ENCODE measurements around the gene TXLNB.
"Not testable (repeated sequence)": the region's sequence is repeated elsewhere in the genome, so short reads cannot be mapped to it uniquely, and the experiment has no call there.

Gene TXLNB

DNA sequence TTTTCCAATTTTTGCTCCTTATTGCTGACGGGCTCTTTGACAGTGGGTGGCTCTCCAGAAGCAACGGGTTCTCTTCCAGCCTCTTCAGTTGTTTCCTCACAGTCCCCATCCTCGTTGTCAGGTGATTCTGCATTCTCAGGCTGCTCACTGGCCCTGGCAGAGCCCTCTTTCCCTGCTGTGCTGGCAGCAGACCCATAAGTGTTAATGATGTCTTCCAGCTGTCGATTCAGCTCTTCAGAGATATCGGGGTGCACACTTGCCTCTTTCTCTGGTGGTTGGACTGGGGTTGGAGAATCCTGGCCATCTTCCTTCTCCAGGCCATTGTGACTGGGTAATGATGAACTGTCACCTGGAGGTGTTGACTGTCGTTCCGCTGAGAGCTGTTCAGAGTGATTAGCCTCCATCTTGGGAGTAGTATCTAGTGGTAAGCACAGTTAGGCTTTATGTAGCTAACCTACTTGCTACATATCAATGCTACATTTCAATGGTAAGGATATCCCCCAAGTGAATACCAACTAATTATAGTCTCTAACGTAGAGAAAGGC lies 3.2 kb downstream of the TXLNB start:
- Histone ChIP-seq H3K27me3 (ENCODE audit: control insufficient read depth in 1 of 2, insufficient read depth in 2 of 2, low read length in 2 of 2) (no peaks in the 10 kb centered on the region), H3K4me3 (ENCODE audit: low read length in 2 of 2) (no peak overlapping the region), H3K4me1 (ENCODE audit: control insufficient read depth, insufficient read depth, low read length) (peaks cover 9% of the 10 kb centered on the region), H3K36me3 (ENCODE audit: control insufficient read depth in 2 of 2, insufficient read depth in 2 of 2, low read length in 2 of 2) (peaks cover 0 to 2% of the 10 kb centered on the region in 2 donors), H3K9ac (ENCODE audit: low read length in 2 of 2) (no peak overlapping the region), H3K27ac (ENCODE audit: low read length) (no peak overlapping the region), H3K9me3 (ENCODE audit: control insufficient read depth in 2 of 2, low read length in 2 of 2) (no peaks in the 10 kb centered on the region)

DNA sequence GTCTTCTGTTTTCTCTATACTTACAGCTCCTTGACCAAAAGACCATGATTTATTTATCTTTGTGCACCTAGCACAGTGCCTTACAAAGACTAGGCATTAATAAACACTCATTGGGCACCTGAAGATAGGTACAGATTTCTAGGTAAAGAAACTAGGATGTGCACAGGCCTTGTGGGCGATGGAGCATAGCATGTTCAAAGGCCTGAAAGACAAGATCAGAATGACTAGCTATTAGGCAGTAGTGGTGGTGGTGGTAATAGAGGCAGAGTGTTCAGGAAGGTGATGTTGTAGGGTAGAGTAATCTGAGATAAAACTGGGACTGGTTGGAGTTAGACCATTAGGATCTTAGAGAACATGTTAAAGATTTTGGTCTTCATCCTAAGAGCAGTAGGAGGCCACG lies 3.9 kb downstream of the TXLNB start:
- no peak overlapping the region for H3K4me3 ChIP-seq (ENCODE audit: low read length in 2 of 2)
- H3K4me1 ChIP-seq (ENCODE audit: control insufficient read depth, insufficient read depth, low read length), result peaks cover 9% of the 10 kb centered on the region
- H3K27ac ChIP-seq (ENCODE audit: low read length), result no peak overlapping the region
- H3K36me3 ChIP-seq (ENCODE audit: control insufficient read depth in 2 of 2, insufficient read depth in 2 of 2, low read length in 2 of 2), result peaks cover 0 to 2% of the 10 kb centered on the region in 2 donors
- H3K9ac ChIP-seq (ENCODE audit: low read length in 2 of 2), result no peak overlapping the region
- no peaks in the 10 kb centered on the region for H3K9me3 ChIP-seq (ENCODE audit: control insufficient read depth in 2 of 2, low read length in 2 of 2)
- H3K27me3 ChIP-seq (ENCODE audit: control insufficient read depth in 1 of 2, insufficient read depth in 2 of 2, low read length in 2 of 2), result no peaks in the 10 kb centered on the region

DNA sequence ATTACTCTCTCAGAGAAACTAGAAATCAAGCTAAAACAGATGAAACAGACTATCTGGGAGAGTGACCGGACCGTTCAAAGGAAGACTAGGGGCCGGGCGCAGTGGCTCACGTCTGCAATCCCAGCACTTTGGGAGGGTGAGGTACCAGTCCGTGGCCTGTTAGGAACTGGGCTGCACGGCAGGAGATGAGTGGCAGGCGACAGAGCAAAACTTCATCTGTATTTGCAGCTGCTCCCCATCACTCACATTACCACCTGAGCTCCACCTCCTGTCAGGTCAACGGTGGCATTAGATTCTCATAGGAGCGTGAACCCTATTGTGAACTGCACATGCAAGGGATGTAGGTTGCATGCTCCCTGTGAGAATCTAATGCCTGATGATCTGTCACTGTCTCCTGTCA lies 5.4 kb downstream of the TXLNB start:
- H3K4me3 ChIP-seq (ENCODE audit: low read length in 2 of 2); H3K9ac ChIP-seq (ENCODE audit: low read length in 2 of 2); H3K4me1 ChIP-seq (ENCODE audit: control insufficient read depth, insufficient read depth, low read length); H3K36me3 ChIP-seq (ENCODE audit: control insufficient read depth in 2 of 2, insufficient read depth in 2 of 2, low read length in 2 of 2); H3K9me3 ChIP-seq (ENCODE audit: control insufficient read depth in 2 of 2, low read length in 2 of 2); H3K27me3 ChIP-seq (ENCODE audit: control insufficient read depth in 1 of 2, insufficient read depth in 2 of 2, low read length in 2 of 2); H3K27ac ChIP-seq (ENCODE audit: low read length): not testable (repeated sequence)

DNA sequence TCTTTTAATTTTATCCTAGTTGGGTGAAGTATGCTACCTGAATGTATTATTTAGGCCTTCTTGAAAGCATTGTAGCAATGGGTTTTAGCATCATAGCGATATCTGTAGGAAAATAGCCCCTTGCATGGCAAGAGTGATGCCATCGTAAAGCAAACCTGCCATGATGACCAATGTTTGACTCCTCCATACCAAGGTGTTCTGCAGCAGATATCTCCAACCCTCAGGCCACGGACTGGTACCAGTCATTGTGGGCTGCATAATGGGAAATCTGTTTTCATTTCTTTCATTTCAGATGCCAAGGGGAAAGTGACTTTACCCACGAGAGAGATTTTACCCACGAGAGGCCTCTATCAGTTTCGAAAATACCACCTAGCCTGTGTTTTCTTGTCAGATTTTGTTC lies 6.2 kb downstream of the TXLNB start:
- no peak overlapping the region for H3K9ac ChIP-seq (ENCODE audit: low read length in 2 of 2)
- no peaks in the 10 kb centered on the region for H3K9me3 ChIP-seq (ENCODE audit: control insufficient read depth in 2 of 2, low read length in 2 of 2)
- peaks cover 0 to 2% of the 10 kb centered on the region in 2 donors for H3K36me3 ChIP-seq (ENCODE audit: control insufficient read depth in 2 of 2, insufficient read depth in 2 of 2, low read length in 2 of 2)
- no peak overlapping the region for H3K4me3 ChIP-seq (ENCODE audit: low read length in 2 of 2)
- no peak overlapping the region for H3K27ac ChIP-seq (ENCODE audit: low read length)
- H3K27me3 ChIP-seq (ENCODE audit: control insufficient read depth in 1 of 2, insufficient read depth in 2 of 2, low read length in 2 of 2), result no peaks in the 10 kb centered on the region
- H3K4me1 ChIP-seq (ENCODE audit: control insufficient read depth, insufficient read depth, low read length), result peaks cover 2% of the 10 kb centered on the region

DNA sequence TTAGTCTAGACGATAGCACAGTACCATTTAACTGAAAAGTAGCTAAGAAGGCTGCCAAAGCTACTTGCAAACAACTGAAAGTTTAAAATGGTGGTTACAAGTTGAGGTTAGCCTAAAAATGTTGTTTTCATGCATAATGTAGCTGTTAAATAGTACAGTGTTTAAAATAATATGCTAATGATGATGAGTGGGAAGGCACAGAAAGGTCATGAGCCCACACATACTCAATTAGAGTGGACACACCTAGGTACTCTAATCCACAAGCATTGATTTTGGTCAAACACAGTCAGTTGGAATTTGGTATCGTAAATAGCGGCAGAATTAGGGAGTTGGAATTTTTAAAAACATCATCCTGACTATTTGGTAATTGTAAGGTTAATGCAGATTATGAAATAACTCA lies 7.0 kb downstream of the TXLNB start:
- Histone ChIP-seq H3K9ac (ENCODE audit: low read length in 2 of 2) (no peak overlapping the region), H3K36me3 (ENCODE audit: control insufficient read depth in 2 of 2, insufficient read depth in 2 of 2, low read length in 2 of 2) (peaks cover 0 to 2% of the 10 kb centered on the region in 2 donors), H3K27me3 (ENCODE audit: control insufficient read depth in 1 of 2, insufficient read depth in 2 of 2, low read length in 2 of 2) (no peaks in the 10 kb centered on the region), H3K27ac (ENCODE audit: low read length) (no peak overlapping the region), H3K4me1 (ENCODE audit: control insufficient read depth, insufficient read depth, low read length) (no peaks in the 10 kb centered on the region), H3K9me3 (ENCODE audit: control insufficient read depth in 2 of 2, low read length in 2 of 2) (no peaks in the 10 kb centered on the region), H3K4me3 (ENCODE audit: low read length in 2 of 2) (no peak overlapping the region)

DNA sequence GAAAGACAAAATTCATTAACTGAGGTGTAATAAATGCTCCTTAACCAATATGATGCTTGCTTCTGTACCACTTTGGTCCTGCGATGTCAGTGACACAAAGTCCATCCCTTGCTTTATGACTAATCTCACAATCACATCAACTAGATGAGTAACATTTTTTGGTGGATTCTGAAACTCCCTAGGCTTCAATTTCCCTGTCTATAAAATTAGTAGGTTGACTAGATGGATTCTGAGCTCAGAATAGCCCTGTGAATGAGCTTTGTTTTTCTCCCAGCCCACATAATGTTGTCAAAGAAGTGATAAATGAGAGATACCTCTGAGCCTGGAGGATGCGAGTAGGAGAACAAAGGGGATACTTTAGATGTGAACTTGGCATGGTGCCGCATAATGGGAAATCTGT lies 9.1 kb downstream of the TXLNB start:
- H3K27me3 ChIP-seq (ENCODE audit: control insufficient read depth in 1 of 2, insufficient read depth in 2 of 2, low read length in 2 of 2), result no peaks in the 10 kb centered on the region
- no peak overlapping the region for H3K27ac ChIP-seq (ENCODE audit: low read length)
- peaks cover 0 to 2% of the 10 kb centered on the region in 2 donors for H3K36me3 ChIP-seq (ENCODE audit: control insufficient read depth in 2 of 2, insufficient read depth in 2 of 2, low read length in 2 of 2)
- no peak overlapping the region for H3K4me3 ChIP-seq (ENCODE audit: low read length in 2 of 2)
- H3K9ac ChIP-seq (ENCODE audit: low read length in 2 of 2), result no peak overlapping the region
- no peaks in the 10 kb centered on the region for H3K4me1 ChIP-seq (ENCODE audit: control insufficient read depth, insufficient read depth, low read length)
- H3K9me3 ChIP-seq (ENCODE audit: control insufficient read depth in 2 of 2, low read length in 2 of 2), result no peaks in the 10 kb centered on the region

DNA sequence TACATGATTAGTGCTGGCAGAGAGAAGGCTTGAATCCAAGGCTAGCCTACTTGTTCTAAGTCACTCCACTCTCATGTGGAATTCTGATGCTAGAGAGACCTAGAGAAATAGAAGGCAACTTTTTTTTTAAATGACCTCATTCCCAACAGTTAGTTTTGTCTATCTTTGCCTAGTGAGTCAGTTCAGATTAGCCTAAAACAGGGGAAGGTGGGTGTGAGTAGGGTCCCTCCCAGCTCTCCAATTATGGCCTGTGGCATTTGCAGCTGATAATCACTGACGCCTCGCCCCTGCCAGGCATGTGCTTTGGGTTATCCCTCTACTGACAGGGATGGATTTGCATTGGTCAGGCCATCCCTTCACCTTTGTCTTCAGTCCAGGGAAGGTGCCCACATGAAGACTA lies 13.6 kb downstream of the TXLNB start:
- no peaks in the 10 kb centered on the region for H3K27me3 ChIP-seq (ENCODE audit: control insufficient read depth in 1 of 2, insufficient read depth in 2 of 2, low read length in 2 of 2)
- H3K4me3 ChIP-seq (ENCODE audit: low read length in 2 of 2), result no peak overlapping the region
- no peaks in the 10 kb centered on the region for H3K36me3 ChIP-seq (ENCODE audit: control insufficient read depth in 2 of 2, insufficient read depth in 2 of 2, low read length in 2 of 2)
- no peaks in the 10 kb centered on the region for H3K4me1 ChIP-seq (ENCODE audit: control insufficient read depth, insufficient read depth, low read length)
- H3K9ac ChIP-seq (ENCODE audit: low read length in 2 of 2), result no peak overlapping the region
- H3K9me3 ChIP-seq (ENCODE audit: control insufficient read depth in 2 of 2, low read length in 2 of 2), result no peaks in the 10 kb centered on the region
- no peak overlapping the region for H3K27ac ChIP-seq (ENCODE audit: low read length)

DNA sequence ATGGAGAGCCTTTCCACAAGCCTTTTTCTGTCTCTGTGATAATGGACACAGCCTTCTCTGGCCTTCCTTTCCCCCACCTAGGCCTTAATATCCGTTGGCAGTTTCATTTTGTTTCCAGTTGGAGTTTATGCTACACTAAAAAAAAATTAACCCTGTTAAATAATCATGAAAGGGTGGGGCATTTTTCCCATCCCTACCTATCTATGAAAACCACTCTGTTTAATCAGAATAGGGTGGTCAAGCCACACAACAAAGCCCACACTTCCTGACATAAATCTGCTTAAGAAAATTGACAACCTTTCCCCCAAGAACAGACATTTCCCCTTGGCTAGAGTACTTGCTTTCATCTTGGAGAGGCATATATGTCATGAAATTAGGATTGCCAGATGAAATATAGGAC lies 14.2 kb downstream of the TXLNB start:
- H3K36me3 ChIP-seq (ENCODE audit: control insufficient read depth in 2 of 2, insufficient read depth in 2 of 2, low read length in 2 of 2), result no peaks in the 10 kb centered on the region
- H3K27me3 ChIP-seq (ENCODE audit: control insufficient read depth in 1 of 2, insufficient read depth in 2 of 2, low read length in 2 of 2), result no peaks in the 10 kb centered on the region
- H3K4me1 ChIP-seq (ENCODE audit: control insufficient read depth, insufficient read depth, low read length), result no peaks in the 10 kb centered on the region
- H3K27ac ChIP-seq (ENCODE audit: low read length), result no peak overlapping the region
- H3K9me3 ChIP-seq (ENCODE audit: control insufficient read depth in 2 of 2, low read length in 2 of 2), result no peaks in the 10 kb centered on the region
- H3K4me3 ChIP-seq (ENCODE audit: low read length in 2 of 2), result no peak overlapping the region
- no peak overlapping the region for H3K9ac ChIP-seq (ENCODE audit: low read length in 2 of 2)

DNA sequence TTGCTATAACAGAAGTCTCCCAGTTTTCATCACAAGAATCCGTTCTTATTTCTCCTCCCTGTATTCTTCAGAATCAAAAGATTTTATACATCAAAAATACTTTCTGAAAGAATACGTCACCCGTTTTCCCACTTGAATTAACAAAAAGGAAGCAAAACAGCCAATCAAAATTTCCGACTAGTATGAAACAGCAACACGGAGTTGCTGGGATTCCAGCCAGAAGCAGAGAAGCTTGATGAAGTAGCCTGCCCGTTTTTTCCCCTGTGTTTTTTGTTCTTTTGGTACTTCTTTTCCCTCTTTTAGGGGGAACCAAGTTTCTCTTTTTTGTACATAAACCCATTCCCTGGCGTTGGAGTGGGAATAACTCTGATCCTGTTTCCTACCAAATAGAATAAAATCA lies 14.6 kb downstream of the TXLNB start:
- Histone ChIP-seq H3K27me3 (ENCODE audit: control insufficient read depth in 1 of 2, insufficient read depth in 2 of 2, low read length in 2 of 2) (no peaks in the 10 kb centered on the region), H3K9ac (ENCODE audit: low read length in 2 of 2) (no peak overlapping the region), H3K4me1 (ENCODE audit: control insufficient read depth, insufficient read depth, low read length) (no peaks in the 10 kb centered on the region), H3K36me3 (ENCODE audit: control insufficient read depth in 2 of 2, insufficient read depth in 2 of 2, low read length in 2 of 2) (no peaks in the 10 kb centered on the region), H3K4me3 (ENCODE audit: low read length in 2 of 2) (no peak overlapping the region), H3K9me3 (ENCODE audit: control insufficient read depth in 2 of 2, low read length in 2 of 2) (no peaks in the 10 kb centered on the region), H3K27ac (ENCODE audit: low read length) (no peak overlapping the region)

DNA sequence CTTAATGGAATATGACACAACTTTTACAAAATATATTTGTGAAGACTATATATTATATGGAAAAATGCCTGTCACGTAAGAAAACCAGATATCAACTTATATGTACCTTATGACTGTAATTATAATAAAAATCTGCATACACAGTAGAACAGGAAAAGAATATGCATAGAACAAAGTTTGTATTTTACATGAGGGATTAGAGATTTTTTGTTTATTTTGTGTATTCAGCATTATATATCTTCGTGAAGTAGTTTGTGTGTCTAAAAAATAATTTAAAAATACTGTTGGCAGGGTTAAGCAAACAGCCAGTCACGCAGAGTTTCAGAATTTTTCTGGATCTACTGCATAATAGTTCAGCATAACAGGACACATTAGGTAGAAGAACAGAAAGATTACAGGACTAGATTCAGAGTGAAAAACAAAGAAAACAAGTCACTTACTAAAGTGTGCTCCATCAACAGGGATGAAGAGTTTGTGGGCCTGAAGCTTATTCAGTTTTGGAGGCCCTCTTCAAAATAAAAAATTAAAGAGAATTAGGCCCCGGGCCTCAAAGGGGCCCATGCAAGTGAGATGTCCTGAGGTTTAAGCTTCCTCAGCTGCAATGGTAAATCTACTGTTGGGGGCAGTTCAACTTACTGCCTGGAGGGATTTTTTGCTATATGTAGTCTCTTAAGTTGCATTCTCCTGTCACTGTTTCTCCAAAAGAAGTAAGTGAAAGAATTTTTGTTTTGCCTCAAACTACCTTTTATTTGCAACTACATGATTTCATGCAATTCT lies 16.3 kb downstream of the TXLNB start:
- Histone ChIP-seq H3K9me3 (ENCODE audit: control insufficient read depth in 2 of 2, low read length in 2 of 2) (no peaks in the 10 kb centered on the region), H3K4me1 (ENCODE audit: control insufficient read depth, insufficient read depth, low read length) (no peaks in the 10 kb centered on the region), H3K4me3 (ENCODE audit: low read length in 2 of 2) (no peak overlapping the region), H3K9ac (ENCODE audit: low read length in 2 of 2) (no peak overlapping the region), H3K36me3 (ENCODE audit: control insufficient read depth in 2 of 2, insufficient read depth in 2 of 2, low read length in 2 of 2) (no peaks in the 10 kb centered on the region), H3K27me3 (ENCODE audit: control insufficient read depth in 1 of 2, insufficient read depth in 2 of 2, low read length in 2 of 2) (no peaks in the 10 kb centered on the region), H3K27ac (ENCODE audit: low read length) (no peak overlapping the region)

DNA sequence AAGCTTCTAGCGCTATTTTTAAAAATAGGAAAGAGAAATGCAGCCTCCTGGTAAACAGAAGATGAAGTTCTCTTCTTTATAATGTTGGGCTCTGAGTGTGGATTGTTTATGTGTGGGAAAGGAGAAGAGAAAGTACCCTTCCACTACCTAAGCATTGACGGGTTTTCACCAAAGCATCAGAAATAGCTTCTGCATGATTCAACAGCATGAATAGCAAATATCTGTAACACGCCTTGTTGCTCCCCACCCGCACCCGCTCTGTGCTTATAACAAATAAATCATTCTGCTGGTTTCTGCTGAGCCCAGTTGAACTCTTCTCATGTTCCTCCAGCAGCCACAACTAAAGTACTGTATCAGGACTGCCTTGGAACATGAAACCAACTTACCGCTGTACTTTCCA lies 20.7 kb downstream of the TXLNB start:
- H3K27me3 ChIP-seq (ENCODE audit: control insufficient read depth in 1 of 2, insufficient read depth in 2 of 2, low read length in 2 of 2), result no peaks in the 10 kb centered on the region
- no peaks in the 10 kb centered on the region for H3K9me3 ChIP-seq (ENCODE audit: control insufficient read depth in 2 of 2, low read length in 2 of 2)
- H3K4me3 ChIP-seq (ENCODE audit: low read length in 2 of 2), result no peak overlapping the region
- H3K27ac ChIP-seq (ENCODE audit: low read length), result no peak overlapping the region
- peaks cover 0 to 3% of the 10 kb centered on the region in 2 donors for H3K36me3 ChIP-seq (ENCODE audit: control insufficient read depth in 2 of 2, insufficient read depth in 2 of 2, low read length in 2 of 2)
- H3K4me1 ChIP-seq (ENCODE audit: control insufficient read depth, insufficient read depth, low read length), result no peaks in the 10 kb centered on the region
- no peak overlapping the region for H3K9ac ChIP-seq (ENCODE audit: low read length in 2 of 2)
